SW480 (cell line): ENCODE measurements around the gene LARGE2.
"Not testable (repeated sequence)": the region's sequence is repeated elsewhere in the genome, so short reads cannot be mapped to it uniquely, and the experiment has no call there.

Experiments used
- DNase-seq: peaks from one replicate; pipeline ENCODE4 v3.0.0-alpha.2; 2016; ENCODE audit warnings: low spot score

Gene LARGE2

DNA sequence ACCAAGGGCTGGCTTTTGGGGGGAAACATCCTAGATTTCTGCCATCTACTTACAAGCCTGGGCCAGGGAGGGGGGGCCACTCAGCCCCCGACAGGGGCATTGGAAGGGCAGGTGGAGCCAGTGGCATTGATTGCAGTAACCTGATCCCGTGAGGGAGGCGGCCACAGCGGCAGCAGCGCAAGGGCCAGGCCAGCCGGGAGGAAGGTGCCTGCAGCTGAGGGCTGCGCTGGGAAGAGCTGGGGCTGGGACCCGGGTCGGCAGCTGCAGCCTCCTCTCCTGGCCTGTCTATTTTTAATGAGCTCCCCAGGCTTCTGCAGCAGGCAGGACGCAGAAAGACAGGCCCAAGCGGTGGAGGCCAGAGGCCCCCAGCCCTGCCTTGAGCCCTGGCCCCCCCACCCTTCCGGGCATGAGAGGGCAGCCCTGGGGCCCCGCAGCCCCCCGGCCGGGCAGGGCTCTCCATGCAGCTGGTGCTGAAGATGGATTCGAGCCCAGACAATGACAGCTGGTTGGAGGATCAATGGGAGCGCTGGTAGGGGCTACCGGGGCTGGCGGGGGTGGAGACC, 26.0 kb upstream of the LARGE2 start:
- no peak for DNase-seq

DNA sequence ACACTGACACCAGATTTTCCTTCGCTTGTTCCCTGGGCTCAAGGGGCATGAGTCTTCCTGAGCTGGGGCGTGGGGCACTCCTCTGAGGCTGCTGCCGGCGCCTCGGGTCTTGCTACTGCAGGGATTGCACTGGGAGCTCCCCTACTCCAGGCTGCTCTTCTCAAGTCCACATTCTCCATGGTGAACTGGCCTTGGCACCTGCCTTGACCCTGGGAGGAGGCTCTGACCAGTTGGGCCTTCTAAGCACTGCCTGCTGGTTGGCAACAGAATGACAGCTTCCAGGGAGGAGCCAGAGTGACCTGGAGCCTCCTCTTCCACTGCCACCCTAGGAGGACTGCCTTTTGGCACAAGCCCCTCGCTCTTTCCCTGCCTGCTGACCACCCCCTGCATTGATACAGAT, 24.9 kb upstream of the LARGE2 start:
- DNase-seq: no peak

DNA sequence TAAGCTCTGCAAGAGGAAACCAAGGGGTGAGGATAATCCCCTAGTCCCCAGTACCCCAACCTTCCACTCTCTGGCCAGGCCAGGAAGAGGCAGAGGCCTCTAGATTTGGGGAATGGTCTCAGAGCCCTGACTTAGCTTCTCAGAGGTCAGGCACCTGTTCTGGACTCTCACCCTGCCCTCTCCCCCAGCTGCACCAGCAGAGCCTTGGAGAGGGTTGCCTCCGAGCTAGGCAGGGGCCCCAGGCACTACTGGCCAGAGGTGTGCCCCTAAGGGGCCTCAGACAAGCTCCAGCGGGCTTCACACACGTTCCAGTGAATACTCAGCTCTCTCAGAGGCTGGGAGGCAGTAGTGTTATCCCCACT, 23.4 kb upstream of the LARGE2 start:
- DNase-seq: no peak

DNA sequence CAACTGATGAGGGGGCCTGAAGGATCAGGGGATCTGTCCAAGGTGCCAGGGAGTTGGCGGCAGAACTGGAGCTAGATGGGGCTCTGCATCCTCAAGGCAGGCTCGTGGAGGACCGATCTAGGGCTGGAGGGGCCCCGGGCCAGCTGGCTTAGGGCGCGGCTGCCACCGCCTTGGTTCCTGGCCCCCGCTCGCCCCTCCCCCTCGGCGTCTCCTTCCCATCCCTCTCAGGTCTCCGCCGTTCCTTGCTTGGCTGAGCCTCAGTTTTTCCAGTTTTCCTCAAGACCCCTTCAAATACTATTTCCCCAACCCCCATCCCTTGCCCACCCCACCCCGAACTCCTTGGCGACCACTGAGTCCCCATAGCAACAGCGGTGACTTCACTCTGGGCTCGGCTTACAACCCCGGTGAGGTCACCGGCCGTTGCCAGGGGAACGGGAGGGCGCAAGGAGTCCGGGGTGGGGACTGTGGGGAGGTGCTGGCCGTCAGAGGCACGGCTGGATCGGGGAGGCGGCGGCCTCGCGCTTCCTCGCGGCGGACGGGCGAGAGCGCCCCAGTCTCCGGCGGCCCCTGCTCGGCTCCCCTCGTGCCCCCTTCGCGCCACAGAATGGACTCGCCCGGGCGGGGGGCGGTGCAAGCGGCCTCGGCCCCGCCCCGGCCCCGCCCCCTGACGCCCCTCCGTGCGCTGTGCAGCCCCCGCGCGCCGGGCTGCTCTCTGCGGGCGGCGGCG, 22.8 kb upstream of the LARGE2 start:
- DNase-seq: peak; percentile 31

DNA sequence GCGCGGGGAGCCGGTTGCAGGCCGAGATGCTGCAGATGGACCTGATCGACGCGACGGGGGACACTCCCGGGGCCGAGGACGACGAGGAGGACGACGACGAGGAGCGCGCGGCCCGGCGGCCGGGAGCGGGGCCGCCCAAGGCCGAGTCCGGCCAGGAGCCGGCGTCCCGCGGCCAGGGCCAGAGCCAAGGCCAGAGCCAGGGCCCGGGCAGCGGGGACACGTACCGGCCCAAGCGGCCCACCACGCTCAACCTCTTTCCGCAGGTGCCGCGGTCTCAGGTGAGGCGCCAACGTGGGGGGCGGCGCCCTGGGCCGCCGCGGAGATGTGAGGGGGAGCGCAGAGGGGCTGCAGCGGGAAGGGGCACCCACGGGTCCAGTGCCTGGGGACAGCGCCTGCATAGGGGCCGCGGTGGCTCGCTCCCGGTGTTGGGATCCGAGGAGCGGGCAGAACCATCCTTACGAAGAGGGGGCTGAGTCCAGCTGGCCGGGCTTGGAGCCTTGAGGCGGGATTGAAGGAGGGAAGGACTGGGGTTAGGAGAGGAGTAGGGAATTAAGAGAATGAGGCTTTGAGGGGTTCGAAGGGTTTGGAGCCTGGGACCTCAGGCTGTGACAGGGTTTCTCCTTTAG, 22.2 kb upstream of the LARGE2 start:
- DNase-seq: not testable (repeated sequence)

DNA sequence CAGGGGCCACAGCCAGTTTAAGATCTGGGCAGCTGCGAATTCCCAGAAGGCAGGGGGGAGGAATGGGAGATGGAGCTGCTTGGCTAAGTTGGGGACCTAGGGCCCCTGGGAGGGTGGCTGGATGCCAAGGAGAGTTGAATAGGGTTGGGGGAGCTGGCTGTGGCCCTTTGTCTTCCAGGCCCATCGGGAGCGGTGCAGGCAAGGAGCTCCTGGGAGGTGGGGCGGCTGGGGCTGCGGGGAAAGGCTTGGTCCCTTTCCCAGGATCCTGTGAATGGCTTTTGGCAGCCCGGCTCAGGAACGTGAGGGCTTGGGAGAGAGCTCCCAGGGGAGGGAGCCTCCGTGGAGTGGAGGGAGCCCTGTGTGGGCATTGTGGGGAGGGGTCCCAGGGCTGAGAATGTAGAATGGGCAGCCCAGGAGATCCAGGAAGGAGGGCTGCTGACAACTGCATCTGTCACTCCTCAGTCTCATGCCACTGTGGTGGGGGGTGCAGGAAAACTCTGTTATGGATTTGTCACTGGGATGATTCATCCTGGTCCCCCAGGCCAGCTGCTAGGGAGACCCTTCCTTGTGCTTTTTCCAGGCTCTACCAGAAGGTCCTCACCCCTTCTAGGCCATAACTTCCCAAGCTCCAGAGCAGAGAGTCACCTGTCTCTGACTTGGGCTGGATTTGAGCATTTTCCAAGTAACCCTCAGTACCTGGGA, 21.4 kb upstream of the LARGE2 start:
- no peak for DNase-seq

DNA sequence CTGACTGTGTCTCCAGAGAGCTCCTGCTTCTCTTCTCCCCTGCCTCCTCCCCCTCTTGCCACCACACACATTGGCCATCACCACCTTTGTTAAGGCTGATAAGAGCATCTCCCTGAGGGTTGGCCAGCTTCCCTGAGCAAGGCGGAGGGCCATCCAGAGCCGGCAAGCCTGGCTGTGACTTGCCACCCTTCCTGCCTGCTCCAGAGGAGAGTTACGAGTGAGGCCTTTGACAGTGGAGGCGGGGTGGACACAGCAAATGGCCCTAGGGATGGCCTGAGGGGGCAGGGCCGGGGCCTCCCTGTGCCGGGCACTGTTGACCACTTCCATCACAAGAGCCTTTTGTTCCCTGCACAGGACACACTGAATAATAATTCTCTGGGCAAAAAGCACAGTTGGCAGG, 20.8 kb upstream of the LARGE2 start:
- DNase-seq: no peak

DNA sequence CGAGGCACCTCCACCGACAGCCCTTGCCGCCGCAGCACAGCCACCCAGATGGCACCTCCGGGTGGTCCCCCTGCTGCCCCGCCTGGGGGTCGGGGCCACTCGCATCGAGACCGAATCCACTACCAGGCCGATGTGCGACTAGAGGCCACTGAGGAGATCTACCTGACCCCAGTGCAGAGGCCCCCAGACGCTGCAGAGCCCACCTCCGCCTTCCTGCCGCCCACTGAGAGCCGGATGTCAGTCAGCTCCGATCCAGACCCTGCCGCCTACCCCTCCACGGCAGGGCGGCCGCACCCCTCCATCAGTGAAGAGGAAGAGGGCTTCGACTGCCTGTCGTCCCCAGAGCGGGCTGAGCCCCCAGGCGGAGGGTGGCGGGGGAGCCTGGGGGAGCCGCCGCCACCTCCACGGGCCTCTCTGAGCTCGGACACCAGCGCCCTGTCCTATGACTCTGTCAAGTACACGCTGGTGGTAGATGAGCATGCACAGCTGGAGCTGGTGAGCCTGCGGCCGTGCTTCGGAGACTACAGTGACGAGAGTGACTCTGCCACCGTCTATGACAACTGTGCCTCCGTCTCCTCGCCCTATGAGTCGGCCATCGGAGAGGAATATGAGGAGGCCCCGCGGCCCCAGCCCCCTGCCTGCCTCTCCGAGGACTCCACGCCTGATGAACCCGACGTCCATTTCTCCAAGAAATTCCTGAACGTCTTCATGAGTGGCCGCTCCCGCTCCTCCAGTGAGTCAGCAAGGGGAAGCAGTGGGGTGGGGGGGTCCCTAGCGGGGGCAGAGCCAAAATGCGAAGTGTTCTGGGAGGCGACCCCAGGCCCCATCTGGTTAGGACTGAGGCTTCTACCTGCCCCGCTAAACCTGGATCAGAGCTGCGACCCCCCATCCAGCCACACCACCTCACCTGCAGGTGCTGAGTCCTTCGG, 19.7 kb upstream of the LARGE2 start:
- no peak for DNase-seq

DNA sequence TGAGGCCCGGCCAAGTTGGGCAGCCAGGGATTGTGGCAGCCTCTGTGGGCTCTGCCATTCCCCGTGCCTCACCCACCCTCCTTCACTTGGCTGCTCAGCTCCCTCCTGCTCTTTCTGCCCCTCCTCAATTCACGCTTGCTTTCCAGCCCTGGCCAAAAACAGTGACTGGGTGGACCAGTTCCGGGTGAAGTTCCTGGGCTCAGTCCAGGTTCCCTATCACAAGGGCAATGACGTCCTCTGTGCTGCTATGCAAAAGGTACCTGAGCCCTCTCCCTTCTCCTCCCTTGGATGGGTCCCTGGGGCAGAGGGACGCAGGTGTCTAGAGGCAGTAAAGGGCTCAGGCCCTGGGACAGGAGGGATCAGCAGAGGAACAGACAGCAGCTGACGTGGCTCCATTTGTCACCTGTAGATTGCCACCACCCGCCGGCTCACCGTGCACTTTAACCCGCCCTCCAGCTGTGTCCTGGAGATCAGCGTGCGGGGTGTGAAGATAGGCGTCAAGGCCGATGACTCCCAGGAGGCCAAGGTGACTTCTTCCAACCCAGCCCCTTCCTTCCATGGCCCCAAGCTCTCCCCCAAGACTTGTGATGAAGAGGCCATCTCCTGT, 18.0 kb upstream of the LARGE2 start:
- no peak for DNase-seq

DNA sequence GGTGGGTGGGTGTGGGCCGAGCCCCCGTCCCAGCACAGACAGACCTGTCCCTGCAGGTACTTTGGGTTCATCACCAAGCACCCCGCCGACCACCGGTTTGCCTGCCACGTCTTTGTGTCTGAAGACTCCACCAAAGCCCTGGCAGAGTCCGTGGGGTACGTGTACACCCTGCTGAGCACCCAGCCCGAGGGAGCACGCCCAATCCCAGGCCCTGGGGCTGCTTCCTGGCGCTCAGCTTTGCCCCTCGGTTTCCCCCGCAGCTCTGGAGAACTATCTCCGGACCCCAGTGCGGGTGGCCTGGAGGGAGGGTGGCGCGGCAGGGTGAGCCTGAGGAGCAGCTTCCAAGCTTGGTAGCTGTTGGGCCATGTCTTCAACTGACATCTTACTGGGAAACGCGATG, 17.4 kb upstream of the LARGE2 start:
- DNase-seq: no peak

DNA sequence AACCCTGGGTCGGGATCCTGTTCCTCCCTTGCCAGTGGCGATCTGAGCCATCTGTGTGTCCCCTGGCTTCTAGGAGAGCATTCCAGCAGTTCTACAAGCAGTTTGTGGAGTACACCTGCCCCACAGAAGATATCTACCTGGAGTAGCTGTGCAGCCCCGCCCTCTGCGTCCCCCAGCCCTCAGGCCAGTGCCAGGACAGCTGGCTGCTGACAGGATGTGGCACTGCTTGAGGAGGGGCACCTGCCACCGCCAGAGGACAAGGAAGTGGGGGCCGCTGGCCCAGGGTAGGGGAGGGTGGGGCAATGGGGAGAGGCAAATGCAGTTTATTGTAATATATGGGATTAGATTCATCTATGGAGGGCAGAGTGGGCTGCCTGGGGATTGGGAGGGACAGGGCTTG, 16.9 kb upstream of the LARGE2 start:
- not testable (repeated sequence) for DNase-seq

DNA sequence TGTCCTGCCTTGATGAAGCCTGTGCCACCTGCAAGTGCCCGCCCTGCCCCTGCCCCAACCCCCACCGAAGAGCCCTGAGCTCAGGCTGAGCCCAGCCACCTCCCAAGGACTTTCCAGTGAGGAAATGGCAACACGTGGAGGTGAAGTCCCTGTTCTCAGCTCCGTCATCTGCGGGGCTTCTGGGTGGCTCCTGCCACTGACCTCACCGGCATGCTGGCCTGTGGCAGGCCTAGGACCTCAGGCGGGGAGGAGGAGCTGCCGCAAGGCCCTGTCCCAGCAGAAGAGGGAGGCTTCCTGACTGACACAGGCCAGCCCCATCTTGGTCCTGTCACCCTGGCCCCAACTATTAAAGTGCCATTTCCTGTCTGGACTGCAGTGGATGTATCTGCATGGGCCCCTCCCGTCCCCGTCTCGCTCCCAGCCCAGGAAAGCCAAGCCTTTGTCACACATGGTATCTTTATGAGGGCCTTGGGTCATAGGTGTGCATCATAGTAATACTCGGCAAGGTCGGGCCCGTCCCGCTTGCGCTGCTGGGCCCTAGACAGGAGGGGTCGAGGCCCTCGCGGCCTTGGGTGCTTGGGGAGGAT, 16.3 kb upstream of the LARGE2 start:
- DNase-seq: no peak

DNA sequence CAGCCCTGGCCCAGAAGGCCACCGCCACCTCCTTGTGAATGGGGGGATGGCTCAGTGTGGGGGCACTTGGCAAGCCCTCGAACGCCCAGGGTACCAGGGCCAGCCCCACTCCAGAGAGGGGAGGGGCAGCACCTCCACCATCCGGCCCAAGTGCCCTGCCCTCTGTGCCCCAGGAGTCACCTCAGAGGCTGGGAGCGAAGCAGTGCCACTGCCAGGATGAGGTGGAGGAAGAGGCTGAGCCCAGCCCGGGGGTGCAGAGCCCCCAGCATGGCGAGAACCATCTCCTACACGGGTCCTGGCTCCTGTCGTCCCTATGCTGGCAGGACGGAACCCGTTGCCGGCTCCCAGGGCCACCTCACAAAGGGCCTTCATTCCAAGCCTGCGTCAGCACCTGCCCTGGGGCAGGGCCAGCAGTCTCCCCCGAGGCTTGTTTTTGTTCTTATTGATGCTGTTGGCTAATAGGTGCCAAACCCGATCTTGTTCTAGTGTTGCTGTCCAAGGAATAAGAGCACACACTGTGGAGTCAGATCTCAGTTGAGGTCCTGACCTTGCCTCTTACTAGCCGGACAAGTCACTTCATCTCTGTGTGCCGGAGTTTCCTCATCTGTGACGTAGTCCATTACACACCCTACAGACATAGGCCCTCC, 15.4 kb upstream of the LARGE2 start, which contains the start of gene FREY1:
Gene FREY1 (minus strand): TSS at position 307 of the 647 bp plus-strand sequence. CDS start 26 bp downstream, at position 281.
- DNase-seq: no peak

DNA sequence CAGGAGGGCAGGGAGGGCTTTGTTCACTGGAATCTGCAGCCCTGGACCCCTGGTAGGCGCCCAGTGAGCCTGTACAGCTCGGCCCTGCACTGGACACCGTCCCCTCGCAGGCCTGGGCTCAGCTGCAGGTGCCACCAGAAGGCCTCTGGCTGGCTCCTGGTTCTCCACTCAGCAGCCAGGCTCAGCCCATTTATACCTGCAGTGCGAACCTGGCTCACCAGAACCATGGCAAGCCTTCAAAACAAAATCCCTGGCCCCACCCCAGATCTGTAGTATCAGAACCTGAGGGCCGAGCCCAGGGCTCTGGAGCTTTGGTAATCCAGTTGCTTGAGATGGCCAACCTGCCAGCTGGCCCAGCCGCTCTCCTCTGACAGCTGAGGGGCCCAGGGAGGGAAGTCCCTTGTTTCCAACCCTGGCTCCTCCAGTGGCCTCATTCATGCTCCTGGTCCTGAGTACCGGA, 14.5 kb upstream of the LARGE2 start:
- no peak for DNase-seq

DNA sequence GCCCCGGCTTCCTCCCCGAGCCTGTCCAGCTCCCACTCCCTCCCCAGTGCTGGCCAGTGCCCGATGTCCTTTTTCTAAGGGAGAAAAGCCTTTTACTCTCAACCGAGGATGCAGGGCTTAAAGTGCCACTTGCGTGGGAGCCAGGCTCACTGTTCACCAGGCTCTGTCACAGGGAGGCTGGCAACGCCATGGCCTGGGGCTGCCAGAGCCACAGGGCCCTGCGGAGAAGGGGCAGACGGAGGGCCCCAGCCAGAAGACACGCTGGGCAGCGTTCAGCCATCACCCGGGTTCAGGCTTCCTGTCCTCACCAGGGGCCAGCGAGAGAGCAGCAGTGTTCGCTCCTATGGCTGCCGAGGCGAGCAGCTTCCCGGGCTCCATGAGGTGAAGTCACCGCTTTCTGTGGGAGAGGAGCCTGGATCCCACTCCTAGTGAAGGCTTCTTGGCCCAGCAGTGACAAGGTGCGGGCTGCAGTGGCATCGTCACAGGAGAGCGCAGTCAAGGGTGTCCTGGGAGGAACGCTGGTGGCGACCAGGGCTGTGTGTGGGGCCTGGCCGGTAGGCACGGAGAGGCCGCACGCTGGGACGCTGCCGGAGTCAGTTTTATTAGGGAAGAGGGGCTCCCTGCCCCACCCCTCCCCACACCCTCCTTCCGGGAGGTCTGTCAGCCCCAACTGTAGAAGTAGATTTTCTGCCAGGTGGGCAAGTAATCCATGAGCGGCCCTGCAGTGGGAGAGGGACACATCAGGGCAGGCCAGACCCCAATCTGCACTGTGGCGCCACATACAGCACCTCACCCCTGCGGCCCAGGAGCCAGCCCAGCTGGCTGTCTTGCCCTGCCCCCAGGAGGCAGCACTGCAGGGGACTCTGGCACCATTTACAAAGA, 12.6 kb upstream of the LARGE2 start:
- DNase-seq: no peak

DNA sequence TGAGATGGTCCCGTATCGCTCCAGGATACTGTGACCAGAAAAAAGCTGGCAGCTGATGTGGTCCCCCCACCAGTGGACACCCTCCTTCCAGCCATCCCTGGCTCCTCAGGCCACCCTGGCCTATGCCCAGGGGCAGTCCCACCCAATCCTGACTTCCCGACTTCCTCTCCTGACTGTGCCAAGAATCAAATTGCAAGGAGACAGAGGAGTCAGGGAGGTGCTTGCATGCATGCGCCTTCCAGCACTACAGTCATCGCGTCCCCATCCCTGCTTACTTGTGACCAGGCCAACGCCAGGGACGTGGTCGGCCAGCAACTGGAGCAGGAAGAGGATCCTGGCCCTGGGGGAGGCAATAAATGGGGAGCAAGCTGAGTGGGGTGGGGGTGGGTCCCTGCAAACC, 11.8 kb upstream of the LARGE2 start:
- no peak for DNase-seq

DNA sequence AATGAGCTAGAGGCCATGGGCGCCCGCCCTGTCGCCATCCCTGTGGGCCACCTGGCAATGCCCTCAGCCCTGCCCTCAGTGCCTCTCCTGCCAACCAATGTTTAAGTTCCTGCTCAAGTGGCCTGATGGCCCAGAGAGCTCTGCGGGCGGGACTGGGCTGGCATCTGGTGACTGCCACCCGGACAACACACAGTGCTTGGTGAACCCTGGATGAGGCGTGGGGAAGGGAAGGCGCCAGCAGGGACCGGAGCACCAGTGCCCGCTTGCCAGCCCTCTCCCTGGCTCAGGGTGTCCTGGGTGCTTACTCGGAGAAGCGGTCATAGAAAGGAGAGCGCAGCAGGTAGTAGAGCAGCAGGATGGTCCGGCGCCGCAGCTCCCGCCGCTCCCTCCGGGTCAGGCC, 8.9 kb upstream of the LARGE2 start:
- no peak for DNase-seq

DNA sequence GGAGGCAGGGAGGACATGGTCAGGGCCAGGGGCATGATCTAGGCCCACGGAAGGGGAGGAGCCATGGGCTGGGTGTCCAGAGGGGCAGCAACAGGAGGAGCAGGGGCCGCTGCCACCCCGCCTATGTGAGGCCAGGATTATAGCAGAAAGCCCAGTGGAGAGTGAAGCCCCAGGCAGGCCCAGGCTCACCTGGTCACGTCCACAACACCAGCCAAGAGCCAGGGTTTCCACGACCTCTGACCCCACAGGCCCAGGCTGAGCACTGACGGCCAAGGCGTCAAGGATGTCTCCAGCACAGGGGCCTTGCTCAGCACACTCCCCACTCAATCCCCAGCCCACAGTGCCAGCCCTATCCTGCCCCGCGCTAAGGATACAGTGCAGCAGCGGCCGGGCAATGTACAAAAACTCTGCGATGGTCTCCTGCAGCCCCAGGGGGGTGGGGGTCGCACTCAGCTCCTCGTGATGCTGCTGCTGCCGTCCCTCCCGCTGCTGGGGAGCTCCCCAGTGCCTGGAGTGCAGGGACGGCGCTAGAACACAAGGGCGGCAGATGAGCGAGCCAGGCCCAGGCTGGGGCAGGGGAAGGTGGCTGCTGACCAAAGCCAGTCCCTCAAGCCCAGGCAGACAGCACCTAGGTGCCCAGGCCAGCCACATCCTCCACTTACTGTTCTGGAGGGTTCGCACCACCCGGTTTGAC, 8.4 kb upstream of the LARGE2 start:
- DNase-seq: no peak

DNA sequence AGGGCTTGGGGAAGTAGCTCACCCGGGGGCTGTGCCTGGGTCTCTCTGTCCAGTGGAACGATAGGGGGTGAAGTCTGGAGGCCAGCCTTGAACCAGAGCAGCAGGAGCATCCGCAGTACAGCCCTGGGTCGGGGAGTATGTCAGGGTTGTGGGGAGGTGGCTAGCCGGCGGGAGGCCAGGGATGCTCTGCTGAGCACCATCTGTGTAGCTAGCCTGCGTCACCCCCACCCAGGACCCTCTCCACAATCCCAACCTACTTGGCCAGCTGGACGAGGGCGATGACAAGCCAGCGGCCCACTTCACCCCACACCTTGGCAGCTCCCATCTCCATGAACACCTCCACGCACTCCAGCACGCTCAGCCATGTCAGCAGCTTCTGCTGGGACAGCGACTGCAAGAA, 7.0 kb upstream of the LARGE2 start:
- DNase-seq: no peak
